SH-SY5Y (cell line): Measurements from ENCODE around the gene TMEM184A.

Experiments used
- GATA2 ChIP-seq: IDR thresholded peaks from 2 replicates; pipeline ENCODE4 v1.6.1; 2011; ENCODE audit warnings: mild to moderate bottlenecking, low read depth, low read length
- GATA3 ChIP-seq: IDR thresholded peaks from 2 replicates; pipeline ENCODE4 v1.6.1; 2011; ENCODE audit warnings: low read depth, mild to moderate bottlenecking, low read length, moderate library complexity

DNA sequence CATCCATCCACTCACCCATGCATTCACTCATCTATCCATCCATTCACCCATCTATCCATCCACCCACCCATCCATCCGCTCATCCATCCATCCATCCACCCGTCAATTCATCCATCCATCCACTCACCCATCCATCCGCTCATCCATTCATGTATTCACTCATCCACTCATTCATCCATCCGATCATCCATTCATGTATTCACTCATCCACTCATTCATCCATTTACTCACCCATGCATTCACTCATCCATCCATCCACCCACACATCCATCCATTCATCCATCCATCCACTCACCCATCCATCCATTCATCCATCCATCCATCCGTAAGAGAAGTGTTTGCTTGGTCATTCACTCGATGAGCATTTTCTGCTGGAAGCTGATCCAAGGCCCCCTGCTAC is 22.5 kb upstream of the TMEM184A start:
- TF ChIP-seq GATA2 (no peak), GATA3 (no peak)
